Right hindlimb (tissue), 1 donor: ENCODE results near the gene CFAP65.

Source experiments
- DNase-seq: peaks from one replicate; pipeline ENCODE4 v3.0.0-alpha.2; 2018

Gene CFAP65, protein sequence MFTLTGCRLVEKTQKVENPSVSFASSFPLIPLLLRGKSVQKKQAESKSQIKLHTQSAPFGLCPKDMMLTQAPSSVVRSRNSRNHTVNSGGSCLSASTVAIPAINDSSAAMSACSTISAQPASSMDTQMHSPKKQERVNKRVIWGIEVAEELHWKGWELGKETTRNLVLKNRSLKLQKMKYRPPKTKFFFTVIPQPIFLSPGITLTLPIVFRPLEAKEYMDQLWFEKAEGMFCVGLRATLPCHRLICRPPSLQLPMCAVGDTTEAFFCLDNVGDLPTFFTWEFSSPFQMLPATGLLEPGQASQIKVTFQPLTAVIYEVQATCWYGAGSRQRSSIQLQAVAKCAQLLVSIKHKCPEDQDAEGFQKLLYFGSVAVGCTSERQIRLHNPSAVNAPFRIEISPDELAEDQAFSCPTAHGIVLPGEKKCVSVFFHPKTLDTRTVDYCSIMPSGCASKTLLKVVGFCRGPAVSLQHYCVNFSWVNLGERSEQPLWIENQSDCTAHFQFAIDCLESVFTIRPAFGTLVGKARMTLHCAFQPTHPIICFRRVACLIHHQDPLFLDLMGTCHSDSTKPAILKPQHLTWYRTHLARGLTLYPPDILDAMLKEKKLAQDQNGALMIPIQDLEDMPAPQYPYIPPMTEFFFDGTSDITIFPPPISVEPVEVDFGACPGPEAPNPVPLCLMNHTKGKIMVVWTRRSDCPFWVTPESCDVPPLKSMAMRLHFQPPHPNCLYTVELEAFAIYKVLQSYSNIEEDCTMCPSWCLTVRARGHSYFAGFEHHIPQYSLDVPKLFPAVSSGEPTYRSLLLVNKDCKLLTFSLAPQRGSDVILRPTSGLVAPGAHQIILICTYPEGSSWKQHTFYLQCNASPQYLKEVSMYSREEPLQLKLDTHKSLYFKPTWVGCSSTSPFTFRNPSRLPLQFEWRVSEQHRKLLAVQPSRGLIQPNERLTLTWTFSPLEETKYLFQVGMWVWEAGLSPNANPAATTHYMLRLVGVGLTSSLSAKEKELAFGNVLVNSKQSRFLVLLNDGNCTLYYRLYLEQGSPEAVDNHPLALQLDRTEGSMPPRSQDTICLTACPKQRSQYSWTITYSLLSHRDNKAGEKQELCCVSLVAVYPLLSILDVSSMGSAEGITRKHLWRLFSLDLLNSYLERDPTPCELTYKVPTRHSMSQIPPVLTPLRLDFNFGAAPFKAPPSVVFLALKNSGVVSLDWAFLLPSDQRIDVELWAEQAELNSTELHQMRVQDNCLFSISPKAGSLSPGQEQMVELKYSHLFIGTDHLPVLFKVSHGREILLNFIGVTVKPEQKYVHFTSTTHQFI (N-terminal part only)

GRCh38 chr2:219041252-219041651, at the start of gene CFAP65:
TSS of gene CFAP65 (minus strand) at chr2:219041516. CDS start at chr2:219039048, 2,468 bp downstream.
- no peak for DNase-seq

DNA sequence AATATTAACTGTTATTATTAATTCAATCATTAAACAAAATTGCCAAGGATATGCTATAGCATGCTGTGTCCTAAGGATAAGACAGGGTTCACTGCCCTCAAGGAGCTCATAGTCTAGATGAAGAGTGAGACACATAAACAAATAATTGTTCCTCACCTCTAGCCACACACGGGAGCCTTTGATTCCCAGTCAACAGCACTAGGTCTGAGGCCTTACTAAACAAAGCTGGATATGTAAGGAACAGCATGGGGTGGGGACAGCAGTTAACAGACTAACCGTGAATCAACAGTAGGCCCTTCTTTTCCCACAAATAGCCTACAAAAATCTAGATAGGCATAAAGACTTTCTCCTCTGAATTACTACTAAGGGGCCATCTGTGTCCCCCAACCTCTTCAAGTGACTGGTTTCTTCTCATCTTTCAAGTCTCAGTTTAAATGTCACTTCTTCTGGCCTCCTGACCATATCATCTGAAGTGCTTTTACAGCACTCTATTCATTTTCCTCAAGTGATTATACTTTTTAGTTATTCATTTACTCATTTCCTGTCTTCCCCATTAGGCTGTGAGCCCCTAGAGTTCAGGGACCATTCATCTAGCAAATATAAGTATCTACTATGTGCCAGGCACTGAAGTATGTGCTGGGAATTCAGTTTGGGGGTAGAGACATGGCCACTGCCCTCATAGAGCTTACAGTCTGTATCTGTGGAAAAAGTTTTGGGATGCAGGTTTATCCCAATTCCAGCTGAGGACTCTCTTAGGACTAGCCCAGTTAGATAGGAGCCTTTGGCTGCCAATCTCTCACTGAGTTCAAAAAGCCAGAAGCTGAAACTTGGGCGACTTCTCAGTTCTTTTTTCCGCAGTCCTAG, 49.4 kb upstream of the CFAP65 start:
- DNase-seq: no peak

GRCh38 chr2:219089330-219089729, 48.0 kb upstream of the CFAP65 start:
- no peak for DNase-seq

DNA sequence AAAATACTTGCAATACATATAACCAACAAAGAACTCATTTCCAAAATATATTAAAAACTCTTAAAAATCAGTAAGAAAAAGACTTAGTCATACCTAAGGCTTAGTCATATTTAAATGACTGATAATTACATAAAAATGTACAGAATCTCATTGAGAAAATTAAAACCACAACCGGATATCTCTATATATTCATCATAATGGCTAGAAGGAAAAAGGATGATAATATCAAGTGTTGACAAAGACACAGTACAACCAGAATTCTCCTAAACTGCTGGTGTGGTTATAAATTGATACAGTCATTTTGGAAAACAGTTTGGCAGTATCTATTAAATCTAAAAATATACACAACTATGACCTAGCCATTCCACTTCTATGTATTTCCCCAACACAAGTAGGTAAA, 46.5 kb upstream of the CFAP65 start:
- DNase-seq: no peak

- DNase-seq: peak; percentile 35
Measured at GRCh38 chr2:219087361-219087760, 46.0 kb upstream of the CFAP65 start.

DNA sequence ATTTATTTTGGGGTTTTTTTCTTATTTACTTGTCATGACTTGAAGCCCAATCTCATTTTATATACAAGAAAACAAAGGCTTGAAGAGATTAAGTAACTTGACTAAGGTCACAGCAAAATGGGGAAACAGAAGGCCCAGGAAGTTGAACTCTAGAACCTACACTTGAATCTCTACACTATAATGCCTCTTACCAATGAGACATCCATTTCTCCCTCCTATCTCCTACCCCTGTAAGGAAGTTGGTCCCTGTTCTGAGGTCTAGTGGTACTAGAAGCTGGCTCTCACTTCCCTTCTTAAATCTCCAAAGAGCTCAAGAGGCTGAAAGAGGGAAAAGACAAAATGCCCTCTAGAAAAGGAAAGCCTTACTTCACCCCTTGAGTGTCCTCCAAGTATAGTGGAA, 44.9 kb upstream of the CFAP65 start:
- no peak for DNase-seq

DNA sequence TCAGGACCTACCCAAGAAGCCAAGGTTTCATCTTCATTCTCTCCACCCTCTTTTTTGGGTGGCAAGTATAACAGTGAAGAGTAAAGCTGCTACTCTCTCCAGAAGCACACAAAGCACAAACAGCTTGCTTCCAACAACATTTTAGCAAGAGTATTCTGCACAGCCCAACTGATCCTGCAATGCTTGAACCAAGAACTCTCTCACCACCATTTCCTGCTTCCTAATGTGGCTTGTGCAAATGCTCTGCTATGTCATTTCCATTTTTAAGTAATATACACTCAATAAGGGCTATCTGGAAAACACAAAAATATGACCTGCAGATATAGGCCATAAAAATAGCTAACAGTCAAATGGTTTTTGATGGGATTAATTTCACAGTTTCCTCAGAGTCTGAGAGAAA, 43.5 kb upstream of the CFAP65 start:
- no peak for DNase-seq

GRCh38 chr2:219082332-219082958, 41.1 kb upstream of the CFAP65 start:
- DNase-seq: no peak

DNA sequence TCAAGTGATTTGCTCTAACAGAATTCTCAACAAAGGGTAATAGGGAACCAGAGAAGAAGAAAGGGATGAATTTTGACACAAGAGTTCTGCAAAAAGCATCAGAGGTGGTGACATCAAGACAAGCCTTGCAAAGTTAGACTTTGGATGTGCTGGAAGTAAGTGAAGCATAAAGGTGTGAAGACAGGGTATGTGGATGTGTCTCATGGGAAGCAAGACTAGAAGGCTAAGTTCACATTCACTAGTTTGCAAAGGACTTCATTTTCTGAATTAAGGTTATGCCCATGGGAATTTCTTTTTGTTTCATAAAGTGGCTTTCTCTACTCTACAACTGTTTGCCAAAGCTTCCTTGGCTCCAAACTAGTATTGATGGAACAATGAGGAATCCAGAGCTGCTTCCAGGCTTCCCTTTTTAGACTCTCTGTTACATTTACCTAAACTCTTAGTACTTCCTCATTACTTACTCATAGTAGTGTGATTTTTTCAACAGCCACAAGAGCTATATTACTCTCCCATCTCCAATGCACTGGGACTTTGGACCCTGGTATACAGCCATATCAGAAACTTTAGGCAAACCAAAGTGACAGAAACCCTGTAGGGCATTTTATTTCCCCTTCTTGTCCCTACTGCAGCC, 40.5 kb upstream of the CFAP65 start:
- DNase-seq: no peak

- no peak for DNase-seq
Measured at GRCh38 chr2:219081096-219081495, 39.8 kb upstream of the CFAP65 start.

DNA sequence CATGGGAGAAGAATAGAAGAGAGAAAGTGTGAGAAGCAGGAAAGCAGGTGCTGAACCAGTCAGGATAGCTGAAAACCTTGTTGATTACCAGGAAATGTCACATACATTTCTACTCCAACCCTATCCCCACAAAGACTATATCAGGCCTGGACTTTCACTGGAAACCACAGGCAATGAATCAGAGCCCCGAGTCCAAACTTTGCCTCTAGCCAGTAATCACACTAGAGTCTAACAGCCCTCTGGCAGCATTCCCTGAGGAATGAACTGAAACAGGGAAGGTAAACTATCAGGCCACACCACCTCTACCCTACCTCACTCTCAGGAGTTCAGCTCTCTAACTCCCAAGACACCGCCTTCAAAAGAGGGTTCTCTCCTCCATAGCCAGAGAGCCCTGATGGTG, 38.1 kb upstream of the CFAP65 start:
- DNase-seq: no peak

DNA sequence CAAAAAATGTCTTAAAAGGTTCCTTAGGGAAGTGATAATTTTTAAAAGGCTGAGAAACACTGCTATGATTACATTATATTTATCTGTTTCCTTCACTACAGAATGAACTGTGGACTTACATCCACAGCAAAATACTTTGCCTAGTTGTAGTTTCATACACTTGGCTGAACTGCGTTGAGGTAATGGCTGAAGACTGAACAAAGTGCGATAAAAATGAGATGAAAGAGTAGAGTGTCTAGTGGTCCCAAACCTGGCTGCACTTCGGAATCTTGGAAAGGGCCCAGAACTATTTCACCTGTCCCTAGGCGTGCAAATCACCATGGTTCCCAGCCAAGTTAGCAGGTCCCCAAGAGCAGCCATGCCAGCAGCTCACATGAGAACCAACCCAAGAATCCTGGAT, 37.6 kb upstream of the CFAP65 start:
- no peak for DNase-seq

DNA sequence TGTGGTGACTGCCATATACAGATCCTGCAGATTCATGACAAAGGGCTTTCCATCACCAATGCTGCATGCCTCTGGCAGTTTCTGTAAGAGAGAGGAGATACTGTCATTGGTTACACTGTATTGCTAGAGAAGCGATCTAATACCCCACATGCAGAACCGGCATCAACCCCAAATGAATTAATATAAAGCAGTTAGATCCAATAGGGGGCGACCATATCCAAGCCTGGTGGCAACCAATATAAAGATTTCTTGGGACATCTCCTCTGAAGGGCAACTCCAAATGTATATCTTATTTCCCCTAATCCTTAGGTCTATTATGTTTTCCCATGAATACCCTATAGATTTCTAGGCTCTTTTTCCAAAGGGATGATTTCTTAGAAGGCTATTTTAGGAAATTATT, 36.8 kb upstream of the CFAP65 start:
- DNase-seq: no peak

GRCh38 chr2:219076253-219076652, 34.9 kb upstream of the CFAP65 start:
- no peak for DNase-seq

GRCh38 chr2:219073413-219074129, 32.3 kb upstream of the CFAP65 start:
- peak; percentile 43 for DNase-seq

DNA sequence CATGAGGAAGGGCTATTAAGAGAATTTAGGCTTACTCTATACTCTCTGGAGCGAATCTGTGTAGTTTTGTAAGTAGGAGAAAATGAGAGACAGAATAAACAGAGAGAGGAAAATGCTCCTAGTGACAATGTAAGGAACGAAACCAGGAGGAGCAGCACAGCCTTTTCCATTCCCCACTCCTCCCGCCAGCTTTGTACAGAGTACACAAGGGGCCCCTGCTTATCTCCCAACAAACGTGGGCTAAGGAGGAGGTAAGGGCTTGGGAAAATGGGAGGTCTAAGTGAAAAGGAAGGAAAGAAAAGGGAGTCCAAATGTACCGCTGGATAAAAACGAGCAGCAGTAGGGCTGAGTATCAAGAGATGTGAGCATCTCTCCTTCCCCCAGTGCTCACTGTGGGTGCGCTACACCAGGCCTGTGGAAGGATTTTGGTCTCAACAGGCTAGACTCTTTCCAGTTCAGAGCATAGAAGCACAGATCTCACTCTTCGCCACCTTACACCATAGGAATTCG, 31.5 kb upstream of the CFAP65 start:
- DNase-seq: no peak

- no peak for DNase-seq
Measured at GRCh38 chr2:219071131-219071816, 30.0 kb upstream of the CFAP65 start.

GRCh38 chr2:219065484-219065883, 24.2 kb upstream of the CFAP65 start:
- no peak for DNase-seq

GRCh38 chr2:219062081-219062480, 20.8 kb upstream of the CFAP65 start:
- no peak for DNase-seq
